NK-92 (cell line): ENCODE data around the gene PLEKHD1.

Experiments
- DNase-seq: peaks from one replicate; lab custom pipeline; 2025; ENCODE audit not compliant: unreplicated experiment; lab: John Stamatoyannopoulos, UW

Gene PLEKHD1

GRCh38 chr14:69547701-69548348 lies 63.3 kb downstream of the PLEKHD1 start:
- no peak for DNase-seq

GRCh38 chr14:69548566-69548965 lies 64.0 kb downstream of the PLEKHD1 start:
- DNase-seq = no peak

GRCh38 chr14:69551511-69551910 lies 67.0 kb downstream of the PLEKHD1 start:
- no peak for DNase-seq

- DNase-seq = no peak
These were observed 68.7 kb downstream of the PLEKHD1 start for GRCh38 chr14:69553252-69553651.

GRCh38 chr14:69554500-69554899 lies 70.0 kb downstream of the PLEKHD1 start:
- no peak for DNase-seq

GRCh38 chr14:69558774-69559173 lies 74.2 kb downstream of the PLEKHD1 start:
- no peak for DNase-seq

GRCh38 chr14:69559581-69560011 lies 75.1 kb downstream of the PLEKHD1 start:
- DNase-seq = no peak

- DNase-seq = no peak
These were observed 76.3 kb downstream of the PLEKHD1 start for GRCh38 chr14:69560826-69561225.

- DNase-seq = no peak
These were observed 77.4 kb downstream of the PLEKHD1 start for GRCh38 chr14:69561893-69562292.

GRCh38 chr14:69567563-69567962 lies 83.0 kb downstream of the PLEKHD1 start:
- DNase-seq = no peak

GRCh38 chr14:69569859-69570258 lies 85.3 kb downstream of the PLEKHD1 start:
- no peak for DNase-seq

- no peak for DNase-seq
These were observed 86.4 kb downstream of the PLEKHD1 start for GRCh38 chr14:69570836-69571330.

GRCh38 chr14:69571449-69572029 lies 87.0 kb downstream of the PLEKHD1 start:
- DNase-seq = no peak

GRCh38 chr14:69572030-69572840 lies 87.7 kb downstream of the PLEKHD1 start:
- no peak for DNase-seq

- DNase-seq = no peak
These were observed 88.3 kb downstream of the PLEKHD1 start for GRCh38 chr14:69572841-69573135.

- DNase-seq = no peak
These were observed 88.8 kb downstream of the PLEKHD1 start for GRCh38 chr14:69573205-69573830.

- no peak for DNase-seq
These were observed 89.3 kb downstream of the PLEKHD1 start for GRCh38 chr14:69573831-69574262.

- no peak for DNase-seq
These were observed 89.9 kb downstream of the PLEKHD1 start, which contains the start of gene CCDC177 for GRCh38 chr14:69574263-69574953. Gene CCDC177, minus strand, starts transcription at chr14:69574871. Its CDS starts 1,249 bp downstream, at chr14:69573622.

- no peak for DNase-seq
These were observed 90.4 kb downstream of the PLEKHD1 start for GRCh38 chr14:69574954-69575295.

GRCh38 chr14:69579476-69579875 lies 94.9 kb downstream of the PLEKHD1 start:
- no peak for DNase-seq

- no peak for DNase-seq
These were observed 95.6 kb downstream of the PLEKHD1 start for GRCh38 chr14:69580009-69580577.
